ENCODE data around the gene PRR14. TPM values are rescaled to one million over a fixed set of nuclear protein-coding genes. Genes with fewer than 3 reads are reported as not detected.

Gene PRR14
- total RNA-seq, 4 donors from 2014 or later, result 16.0 to 46.0 (median 22.1) TPM

GRCh38 chr16:30652005-30652296, 1.2 kb downstream of the PRR14 start:
- TF ChIP-seq CTCF (IDR thresholded peaks at IDR 0.05; ENCODE audit: low read depth), result no peak

- no peak for TF ChIP-seq CTCF (IDR thresholded peaks at IDR 0.05; ENCODE audit: low read depth)
Observed at GRCh38 chr16:30652718-30653117, 2.0 kb downstream of the PRR14 start.

- no peak for TF ChIP-seq CTCF (IDR thresholded peaks at IDR 0.05; ENCODE audit: low read depth)
Observed at GRCh38 chr16:30654856-30655255, 4.1 kb downstream of the PRR14 start.

GRCh38 chr16:30655815-30656347, 5.1 kb downstream of the PRR14 start:
- TF ChIP-seq CTCF (IDR thresholded peaks at IDR 0.05; ENCODE audit: low read depth), result no peak

- no peak for TF ChIP-seq CTCF (IDR thresholded peaks at IDR 0.05; ENCODE audit: low read depth)
Observed at GRCh38 chr16:30656388-30656787, 5.6 kb downstream of the PRR14 start.

- no peak for TF ChIP-seq CTCF (IDR thresholded peaks at IDR 0.05; ENCODE audit: low read depth)
Observed at GRCh38 chr16:30656974-30657865, 6.5 kb downstream of the PRR14 start.

GRCh38 chr16:30657866-30658730, 7.3 kb downstream of the PRR14 start, which contains the start of gene FBRS:
Gene FBRS, plus strand, starts transcription at chr16:30658431. Its CDS starts 1,088 bp downstream, at chr16:30659519.
- TF ChIP-seq CTCF (IDR thresholded peaks at IDR 0.05; ENCODE audit: low read depth), result no peak
